CD4-positive, alpha-beta memory T cell (primary cell): Measurements from ENCODE around the gene SELENOV. TPM values are rescaled to one million over a fixed set of nuclear protein-coding genes. Genes with fewer than 3 reads are reported as not detected.

Source experiments
- CTCF ChIA-PET: fragments of 350-600 bp; sonication (Branson Sonifier 250); formaldehyde crosslinking; loops from one replicate; lab custom pipeline; 2021; ENCODE audit warnings: inconsistent platforms; ENCODE audit not compliant: partially characterized antibody; lab: Charles Lee
- POLR2A ChIA-PET: fragments of 350-600 bp; sonication (Branson Sonifier 250); formaldehyde crosslinking; loops from one replicate; lab custom pipeline; 2021; ENCODE audit not compliant: partially characterized antibody; lab: Charles Lee
- DNase-seq, 5 donors: peaks; one replicate each; pipeline versions ENCODE4 v3.0.0 to v3.0.0-alpha.2; 2020 to 2022; ENCODE audit warnings: mixed read lengths in 1 of 5
- H3K27ac ChIP-seq: one replicate; pipeline ENCODE4 v1.7.0; 2013; ENCODE audit warnings: low read depth, low read length
- H3K27me3 ChIP-seq: 2 replicates; pipeline ENCODE4 v1.7.0; 2013; ENCODE audit warnings: mild to moderate bottlenecking, low read length, moderate library complexity; ENCODE audit not compliant: insufficient read depth
- H3K36me3 ChIP-seq: 2 replicates; pipeline ENCODE4 v1.7.0; 2013; ENCODE audit warnings: mild to moderate bottlenecking, low read length, moderate library complexity; ENCODE audit not compliant: insufficient read depth
- H3K4me1 ChIP-seq: 2 replicates; pipeline ENCODE4 v1.7.0; 2013; ENCODE audit warnings: mild to moderate bottlenecking, low read length, moderate library complexity; ENCODE audit not compliant: insufficient read depth
- H3K4me3 ChIP-seq, 2 donors: one replicate each; pipeline ENCODE4 v1.7.0; 2013; ENCODE audit warnings: low read length in 2 of 2, mild to moderate bottlenecking in 1 of 2
- H3K9me3 ChIP-seq, 2 donors: one replicate each; pipeline ENCODE4 v1.7.0; 2013; ENCODE audit warnings: low read length in 2 of 2, control low read depth in 1 of 2; ENCODE audit not compliant: control insufficient read depth in 1 of 2
- H3K27ac Mint-ChIP-seq, 7 donors: one replicate each; pipeline ENCODE4 v1.8.0; 2020 to 2021; ENCODE audit warnings: mixed read lengths in 7 of 7, mild to moderate bottlenecking in 6 of 7, inconsistent platforms in 3 of 7, moderate library complexity in 3 of 7
- H3K27me3 Mint-ChIP-seq, 2 donors: one replicate each; pipeline ENCODE4 v1.8.0; 2020 to 2021; ENCODE audit warnings: mixed read lengths in 2 of 2
- H3K36me3 Mint-ChIP-seq, 2 donors: one replicate each; pipeline ENCODE4 v1.8.0; 2020 to 2021; ENCODE audit warnings: mixed read lengths in 2 of 2, inconsistent platforms in 1 of 2, mild to moderate bottlenecking in 1 of 2
- H3K4me1 Mint-ChIP-seq, 4 donors: one replicate each; pipeline ENCODE4 v1.8.0; 2020 to 2021; ENCODE audit warnings: mixed read lengths in 4 of 4, mild to moderate bottlenecking in 1 of 4
- H3K4me3 Mint-ChIP-seq, 8 donors: one replicate each; pipeline ENCODE4 v1.8.0; 2020 to 2021; ENCODE audit warnings: mixed read lengths in 8 of 8, mild to moderate bottlenecking in 7 of 8, moderate library complexity in 6 of 8, inconsistent platforms in 3 of 8
- H3K9me3 Mint-ChIP-seq, 8 donors: one replicate each; pipeline ENCODE4 v1.8.0; 2020 to 2021; ENCODE audit warnings: mixed read lengths in 8 of 8, mild to moderate bottlenecking in 5 of 8, inconsistent platforms in 3 of 8, moderate library complexity in 1 of 8
- intact Hi-C: fragments of 100-400 bp; cut with micrococcal nuclease; formaldehyde crosslinking; loops from one replicate; pipeline ENCODE4 v1.15.1; 2023
- polyA plus RNA-seq, 2 donors: library from polyadenylated mRNA; unstranded; fragments of 300-500 nt; fragmentation: Illumina TruSeq; gene quantifications; one replicate each; pipeline ENCODE4 v1.2.3, GENCODE V29; 2021
- total RNA-seq, 2 experiments: library from RNA; stranded (reverse); gene quantifications; one replicate each; pipeline ENCODE4 v1.2.3, GENCODE V29; 2021

SELENOV gene
- total and polyA plus RNA-seq, 4 experiments from 2014 or later, result not detected

DNA sequence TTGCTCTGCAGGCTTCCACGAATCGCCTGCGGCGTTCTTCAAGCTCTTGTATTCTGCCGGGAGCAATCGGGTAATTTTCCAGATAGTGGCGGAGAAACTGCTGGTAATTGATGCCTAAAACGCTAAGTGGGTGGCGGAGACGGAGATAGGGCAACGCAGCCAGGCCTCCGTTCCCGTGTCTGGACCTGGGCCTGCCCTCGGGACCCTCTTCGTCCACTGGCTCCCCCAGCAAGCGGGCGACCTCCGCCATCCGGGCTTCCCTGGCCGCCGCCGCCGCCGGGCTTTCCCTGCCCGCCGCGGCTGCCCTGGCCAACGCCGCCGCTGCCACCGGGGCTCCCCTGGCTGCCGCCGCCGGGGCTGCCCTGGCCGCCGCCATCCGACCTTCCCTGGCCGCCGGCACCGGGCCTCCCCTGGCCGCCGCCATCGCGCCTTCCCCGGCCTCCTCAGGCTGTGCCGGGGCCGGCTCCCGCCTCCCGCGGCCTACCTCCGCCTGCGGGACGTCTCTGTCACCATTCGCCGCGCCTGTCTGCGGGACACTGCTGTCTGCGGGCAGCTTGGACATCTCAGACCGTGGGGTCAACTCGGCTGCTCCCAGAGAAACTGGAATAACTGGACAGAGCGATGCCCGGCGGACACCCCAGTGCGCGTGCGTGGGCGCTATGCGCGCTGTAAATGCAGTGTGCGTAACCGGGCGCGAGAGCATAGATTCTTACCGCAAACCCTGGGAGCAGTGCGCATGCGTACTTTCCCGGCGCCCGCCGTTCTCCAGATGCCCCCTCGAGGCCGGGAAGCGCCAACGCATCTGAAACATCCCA lies 24.8 kb downstream of the SELENOV start, which contains the start of gene EID2:
Gene EID2 (minus strand): TSS at position 644 of the 815 bp plus-strand sequence. CDS start 82 bp downstream, at position 562.
- no peaks in the 10 kb centered on the region for H3K27me3 ChIP-seq
- H3K4me1 Mint-ChIP-seq, result peaks cover 31 to 69% (median 50%) of the 10 kb centered on the region in 4 donors
- peak within 1 kb of the TSS; percentile 95 to 99 (median 97) for H3K4me3 Mint-ChIP-seq
- H3K27ac ChIP-seq, result peak within 1 kb of the TSS; percentile 86
- H3K4me1 ChIP-seq, result peaks cover 45% of the 10 kb centered on the region
- ChIA-PET POLR2A (interaction anchor here (0.6 to 2.5 kb wide), 12 partner anchors 12 to 205 kb away, joined by 3 to 17 read pairs (median 4); partner anchors contain the start of genes MED29, PAF1, RPS16 and SUPT5H), CTCF (interaction anchor here (1.0 to 2.1 kb wide), 7 partner anchors 11 to 417 kb away, joined by 3 to 11 read pairs (median 3); partner anchors contain the start of gene RPS16)
- H3K36me3 ChIP-seq, result no peaks in the 10 kb centered on the region
- H3K9me3 ChIP-seq, result no peaks in the 10 kb centered on the region
- no peaks in the 10 kb centered on the region for H3K9me3 Mint-ChIP-seq
- peak; percentile 91 to 93 (median 92) for DNase-seq
- peaks cover 0 to 7% of the 10 kb centered on the region in 2 donors for H3K36me3 Mint-ChIP-seq
- H3K27ac Mint-ChIP-seq, result peak within 1 kb of the TSS; percentile 91 to 100 (median 99)
- intact Hi-C loops, result loop anchor here (1.0 to 10.0 kb wide), 3 partner anchors 94 to 215 kb away; partner anchors contain the start of genes LRFN1 and SUPT5H
- peak within 1 kb of the TSS; percentile 43 to 81 for H3K4me3 ChIP-seq
- H3K27me3 Mint-ChIP-seq, result peaks cover 0 to 1% of the 10 kb centered on the region in 2 donors

DNA sequence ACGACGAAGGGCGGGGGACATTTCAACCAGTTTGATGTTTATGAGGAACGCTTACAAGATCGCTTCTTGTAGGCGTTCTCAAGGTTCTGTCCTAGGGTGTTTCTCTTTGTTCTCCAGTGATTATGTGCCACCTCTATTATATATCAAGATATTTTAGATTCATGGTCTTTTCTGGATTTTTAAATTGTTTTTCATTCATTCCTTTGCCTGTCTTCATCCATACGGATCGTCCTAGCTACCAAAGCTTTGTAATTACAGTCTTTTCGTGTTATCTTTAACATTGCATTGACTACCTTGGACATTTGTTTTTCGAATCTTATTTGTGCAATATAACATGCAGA lies 25.4 kb downstream of the SELENOV start:
- CTCF ChIA-PET, result interaction anchor here (0.7 to 2.1 kb wide), 4 partner anchors 11 to 105 kb away, joined by 3 to 10 read pairs (median 3); partner anchors contain the start of gene RPS16
- Histone ChIP-seq H3K27me3 (no peaks in the 10 kb centered on the region), H3K36me3 (no peaks in the 10 kb centered on the region), H3K4me3 (peak overlapping the region in 1 of 2 donors; percentile 81), H3K27ac (peak overlapping the region; percentile 86), H3K9me3 (no peaks in the 10 kb centered on the region), H3K4me1 (peaks cover 51% of the 10 kb centered on the region)
- H3K4me3 Mint-ChIP-seq, result peak overlapping the region; percentile 95 to 99 (median 97)
- peak overlapping the region; percentile 91 to 100 (median 99) for H3K27ac Mint-ChIP-seq
- POLR2A ChIA-PET, result interaction anchor here (1.2 to 2.5 kb wide), 3 partner anchors 95 to 105 kb away, joined by 4 to 17 read pairs (median 6); partner anchors contain the start of genes RPS16 and SUPT5H
- peaks cover 0 to 1% of the 10 kb centered on the region in 2 donors for H3K27me3 Mint-ChIP-seq
- H3K4me1 Mint-ChIP-seq, result peaks cover 34 to 74% (median 53%) of the 10 kb centered on the region in 4 donors
- H3K36me3 Mint-ChIP-seq, result peaks cover 0 to 7% of the 10 kb centered on the region in 2 donors
- H3K9me3 Mint-ChIP-seq, result no peaks in the 10 kb centered on the region
- intact Hi-C loops, result loop anchor here (1.0 kb wide), 2 partner anchors 95 to 100 kb away; partner anchors contain the start of gene SUPT5H
- no peak for DNase-seq

- no peaks in the 10 kb centered on the region for H3K9me3 ChIP-seq
- peaks cover 0 to 3% of the 10 kb centered on the region in 2 donors for H3K27me3 Mint-ChIP-seq
- ChIA-PET POLR2A (interaction anchor here (0.8 kb wide), 1 partner anchor 9 kb away, joined by 3 read pairs; no protein-coding TSS in a partner anchor), CTCF (interaction anchor here (1.0 to 2.0 kb wide), 5 partner anchors 9 to 131 kb away, joined by 3 to 11 read pairs (median 6); partner anchors contain the start of gene EID2B)
- intact Hi-C loops, result no loop called here
- no peak overlapping the region for H3K27ac ChIP-seq
- no peaks in the 10 kb centered on the region for H3K27me3 ChIP-seq
- H3K4me3 ChIP-seq, result no peak overlapping the region
- H3K4me1 Mint-ChIP-seq, result peaks cover 42 to 78% (median 60%) of the 10 kb centered on the region in 4 donors
- peak overlapping the region in 6 of 7 donors; percentile 32 to 92 (median 56) for H3K27ac Mint-ChIP-seq
- peak overlapping the region in 3 of 8 donors; percentile 12 to 36 (median 17) for H3K4me3 Mint-ChIP-seq
- H3K4me1 ChIP-seq, result peaks cover 68% of the 10 kb centered on the region
- DNase-seq, result no peak
- H3K36me3 ChIP-seq, result no peaks in the 10 kb centered on the region
- peaks cover 0 to 7% of the 10 kb centered on the region in 2 donors for H3K36me3 Mint-ChIP-seq
- H3K9me3 Mint-ChIP-seq, result no peaks in the 10 kb centered on the region
Measured at GRCh38 chr19:39542206-39542605, 27.3 kb downstream of the SELENOV start.

DNA sequence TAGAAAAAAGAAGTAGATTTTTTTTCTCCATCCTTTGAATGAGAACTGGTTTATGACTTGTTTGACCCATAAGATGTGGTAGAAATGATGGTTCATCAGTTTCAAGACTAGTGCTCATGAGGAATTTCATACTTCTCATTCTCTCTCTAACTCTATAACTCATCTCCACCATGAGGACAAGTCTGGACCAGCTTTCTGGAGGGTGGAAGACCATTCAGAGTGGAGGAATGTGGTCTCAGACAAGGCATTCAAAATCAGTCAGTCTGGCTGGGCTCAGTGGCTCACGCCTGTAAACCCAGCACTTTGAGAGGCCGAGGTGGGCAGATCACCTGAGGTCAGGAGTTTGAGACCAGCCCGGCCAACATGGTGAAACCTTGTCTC lies 28.5 kb downstream of the SELENOV start:
- Mint-ChIP-seq H3K4me3 (no peak overlapping the region), H3K9me3 (no peaks in the 10 kb centered on the region), H3K27ac (peak overlapping the region in 1 of 7 donors; percentile 60), H3K4me1 (peaks cover 37 to 68% (median 53%) of the 10 kb centered on the region in 4 donors), H3K27me3 (peaks cover 0 to 3% of the 10 kb centered on the region in 2 donors), H3K36me3 (peaks cover 0 to 7% of the 10 kb centered on the region in 2 donors)
- Histone ChIP-seq H3K4me3 (no peak overlapping the region), H3K36me3 (no peaks in the 10 kb centered on the region), H3K27me3 (no peaks in the 10 kb centered on the region), H3K9me3 (no peaks in the 10 kb centered on the region), H3K27ac (no peak overlapping the region), H3K4me1 (peaks cover 59% of the 10 kb centered on the region)
- ChIA-PET CTCF (interaction anchor here (1.0 to 2.0 kb wide), 3 partner anchors 11 to 103 kb away, joined by 6 to 11 read pairs (median 7); partner anchors contain the start of gene EID2B), POLR2A (no interaction called here)
- intact Hi-C loops, result no loop called here
- no peak for DNase-seq

GRCh38 chr19:39544226-39544903 lies 29.4 kb downstream of the SELENOV start:
- POLR2A ChIA-PET, result interaction anchor here (1.1 to 1.7 kb wide), 3 partner anchors 12 to 99 kb away, joined by 3 to 8 read pairs (median 5); partner anchors contain the start of genes EID2B and SUPT5H

DNA sequence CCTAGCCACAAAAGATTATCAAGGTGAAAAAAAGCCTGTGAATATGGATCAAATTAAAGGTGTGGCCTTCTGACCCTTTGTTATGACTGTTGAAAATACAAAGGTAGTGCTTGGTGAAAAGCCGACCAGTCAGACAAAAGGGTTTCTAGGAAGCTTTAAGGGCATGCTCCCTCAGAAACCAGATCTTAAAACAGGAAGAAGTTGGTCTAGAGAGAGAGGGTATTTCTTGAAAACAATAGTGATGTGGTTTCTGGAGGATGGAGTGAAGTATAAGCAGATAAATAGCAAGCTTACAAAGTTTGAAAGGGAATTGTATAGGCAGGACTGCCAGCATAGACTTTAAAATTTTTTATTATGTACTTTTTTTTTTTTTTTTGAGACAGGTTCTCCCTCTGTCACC lies 30.0 kb downstream of the SELENOV start:
- Mint-ChIP-seq H3K27ac (peak overlapping the region; percentile 70 to 93 (median 84)), H3K4me3 (peak overlapping the region in 7 of 8 donors; percentile 25 to 70 (median 55)), H3K27me3 (peaks cover 0 to 3% of the 10 kb centered on the region in 2 donors), H3K9me3 (no peaks in the 10 kb centered on the region), H3K36me3 (peaks cover 0 to 2% of the 10 kb centered on the region in 2 donors), H3K4me1 (peaks cover 32 to 57% (median 45%) of the 10 kb centered on the region in 4 donors)
- H3K27me3 ChIP-seq, result no peaks in the 10 kb centered on the region
- POLR2A ChIA-PET, result interaction anchor here (1.1 to 1.7 kb wide), 3 partner anchors 12 to 100 kb away, joined by 3 to 8 read pairs (median 5); partner anchors contain the start of genes EID2B and SUPT5H
- no peaks in the 10 kb centered on the region for H3K36me3 ChIP-seq
- intact Hi-C loops, result no loop called here
- H3K4me1 ChIP-seq, result peaks cover 50% of the 10 kb centered on the region
- CTCF ChIA-PET, result interaction anchor here (1.0 to 1.2 kb wide), 2 partner anchors 11 to 154 kb away, joined by 5 to 6 read pairs; partner anchors contain the start of genes MED29 and PAF1
- no peak overlapping the region for H3K27ac ChIP-seq
- H3K4me3 ChIP-seq, result no peak overlapping the region
- peak in 4 of 5 donors; percentile 28 to 45 (median 32) for DNase-seq
- H3K9me3 ChIP-seq, result no peaks in the 10 kb centered on the region

More at GRCh38 chr19:39544226-39544903, 29.4 kb downstream of the SELENOV start:
- H3K4me3 Mint-ChIP-seq, result peak overlapping the region in 6 of 8 donors; percentile 25 to 70 (median 55)
- H3K9me3 ChIP-seq, result no peaks in the 10 kb centered on the region
- peaks cover 0 to 4% of the 10 kb centered on the region in 2 donors for H3K36me3 Mint-ChIP-seq
- peaks cover 32 to 59% (median 46%) of the 10 kb centered on the region in 4 donors for H3K4me1 Mint-ChIP-seq
- no peaks in the 10 kb centered on the region for H3K36me3 ChIP-seq
- no peak for DNase-seq
- H3K27me3 ChIP-seq, result no peaks in the 10 kb centered on the region
- CTCF ChIA-PET, result interaction anchor here (1.0 to 1.2 kb wide), 3 partner anchors 11 to 153 kb away, joined by 5 to 7 read pairs (median 6); partner anchors contain the start of genes MED29 and PAF1
- no peak overlapping the region for H3K27ac ChIP-seq
- intact Hi-C loops, result no loop called here
- peaks cover 50% of the 10 kb centered on the region for H3K4me1 ChIP-seq
- H3K27ac Mint-ChIP-seq, result peak overlapping the region; percentile 70 to 93 (median 84)
- H3K4me3 ChIP-seq, result no peak overlapping the region
- no peaks in the 10 kb centered on the region for H3K9me3 Mint-ChIP-seq
- H3K27me3 Mint-ChIP-seq, result peaks cover 0 to 3% of the 10 kb centered on the region in 2 donors
